ENCODE results near the gene GCDH. TPM values are rescaled to one million over a fixed set of nuclear protein-coding genes. Genes with fewer than 3 reads are reported as not detected.

The GCDH gene
- total RNA-seq, 3 donors from 2014 or later (not counting 1 experiment from before 2014, with no cell fraction given) = 35.9 to 41.7 (median 36.3) TPM

GRCh38 chr19:12940897-12941296 is 49.9 kb downstream of the GCDH start:
- H3K27ac ChIP-seq (ENCODE audit: low read length) = no peak overlapping the region
- DNase-seq (peak in 1 of 2 donors; percentile 24), ATAC-seq (no peak)
- H3K36me3 ChIP-seq (ENCODE audit: control insufficient read depth, insufficient read depth, low read length) = peaks cover 54% of the 10 kb centered on the region
- Mint-ChIP-seq H3K36me3 (no peaks in the 10 kb centered on the region), H3K27me3 (ENCODE audit: low read depth in 2 of 2) (no peaks in the 10 kb centered on the region), H3K4me1 (peaks cover 56 to 58% of the 10 kb centered on the region in 2 donors), H3K4me3 (peak overlapping the region; percentile 50), H3K27ac (peak overlapping the region; percentile 96), H3K9me3 (no peaks in the 10 kb centered on the region)
- TF ChIP-seq CTCF (IDR thresholded peaks at IDR 0.05) = no peak
- no peaks in the 10 kb centered on the region for H3K27me3 ChIP-seq (ENCODE audit: control insufficient read depth, insufficient read depth, low read length)
- no peak overlapping the region for H3K4me3 ChIP-seq (ENCODE audit: low read length)
- 76% methylated on average over 2 of the region's 2 CpGs for WGBS (ENCODE audit: insufficient coverage)
- intact Hi-C loops (cut with micrococcal nuclease) = no loop called here
- H3K9me3 ChIP-seq (ENCODE audit: control insufficient read depth, insufficient read depth, low read length) = no peaks in the 10 kb centered on the region
- H3K4me1 ChIP-seq (ENCODE audit: control insufficient read depth, insufficient read depth, low read length) = peaks cover 65% of the 10 kb centered on the region

- intact Hi-C loops (cut with micrococcal nuclease) = no loop called here
- ATAC-seq = no peak
- Histone ChIP-seq H3K4me1 (ENCODE audit: control insufficient read depth, insufficient read depth, low read length) (peaks cover 63% of the 10 kb centered on the region), H3K27ac (ENCODE audit: low read length) (no peak overlapping the region), H3K9me3 (ENCODE audit: control insufficient read depth, insufficient read depth, low read length) (no peaks in the 10 kb centered on the region), H3K4me3 (ENCODE audit: low read length) (no peak overlapping the region), H3K36me3 (ENCODE audit: control insufficient read depth, insufficient read depth, low read length) (peaks cover 65% of the 10 kb centered on the region), H3K27me3 (ENCODE audit: control insufficient read depth, insufficient read depth, low read length) (no peaks in the 10 kb centered on the region)
- TF ChIP-seq CTCF (IDR thresholded peaks at IDR 0.05) = no peak
- Mint-ChIP-seq H3K27ac (peak overlapping the region; percentile 94), H3K4me1 (peaks cover 51 to 55% of the 10 kb centered on the region in 2 donors), H3K9me3 (no peaks in the 10 kb centered on the region), H3K27me3 (ENCODE audit: low read depth in 2 of 2) (no peaks in the 10 kb centered on the region), H3K36me3 (no peaks in the 10 kb centered on the region), H3K4me3 (peak overlapping the region; percentile 28)
- DNase-seq = peak in 1 of 2 donors; percentile 25
- 87% methylated on average over 17 of the region's 18 CpGs for WGBS (ENCODE audit: insufficient coverage)
Measured at GRCh38 chr19:12943437-12944044, 52.6 kb downstream of the GCDH start.

- Histone ChIP-seq H3K27me3 (ENCODE audit: control insufficient read depth, insufficient read depth, low read length) (no peaks in the 10 kb centered on the region), H3K27ac (ENCODE audit: low read length) (peak overlapping the region; percentile 87), H3K9me3 (ENCODE audit: control insufficient read depth, insufficient read depth, low read length) (no peaks in the 10 kb centered on the region), H3K4me3 (ENCODE audit: low read length) (no peak overlapping the region), H3K4me1 (ENCODE audit: control insufficient read depth, insufficient read depth, low read length) (peaks cover 59% of the 10 kb centered on the region), H3K36me3 (ENCODE audit: control insufficient read depth, insufficient read depth, low read length) (peaks cover 72% of the 10 kb centered on the region)
- H3K9me3 Mint-ChIP-seq = no peaks in the 10 kb centered on the region
- WGBS (ENCODE audit: insufficient coverage) = 60% methylated on average over 1 of the region's 2 CpGs
- peaks cover 44 to 49% of the 10 kb centered on the region in 2 donors for H3K4me1 Mint-ChIP-seq
- no peak overlapping the region for H3K4me3 Mint-ChIP-seq
- peak overlapping the region; percentile 94 for H3K27ac Mint-ChIP-seq
- no peaks in the 10 kb centered on the region for H3K27me3 Mint-ChIP-seq (ENCODE audit: low read depth in 2 of 2)
- TF ChIP-seq CTCF (IDR thresholded peaks at IDR 0.05) = no peak
- intact Hi-C loops (cut with micrococcal nuclease) = no loop called here
- ATAC-seq (no peak), DNase-seq (no peak)
- no peaks in the 10 kb centered on the region for H3K36me3 Mint-ChIP-seq
Measured at GRCh38 chr19:12944104-12944674, 53.2 kb downstream of the GCDH start.

Data from natural killer cell (primary cell).